Measurements from ENCODE around the gene MAP4K5.

GRCh38 chr14:50578433-50578832 lies 46.1 kb upstream of the MAP4K5 start:
- no peak for TF ChIP-seq PPARA (CRISPR knock-in tag; IDR thresholded peaks at IDR 0.05; ENCODE audit: borderline replicate concordance)
- TF ChIP-seq SNAI2 (CRISPR knock-in tag; IDR thresholded peaks at IDR 0.05): no peak
- no peak for TF ChIP-seq PATZ1 (CRISPR knock-in tag; IDR thresholded peaks at IDR 0.05; ENCODE audit: borderline replicate concordance)
- TF ChIP-seq OSR1 (CRISPR knock-in tag; IDR thresholded peaks at IDR 0.05): no peak
